ENCODE data around the gene RFNG.

The RFNG gene

DNA sequence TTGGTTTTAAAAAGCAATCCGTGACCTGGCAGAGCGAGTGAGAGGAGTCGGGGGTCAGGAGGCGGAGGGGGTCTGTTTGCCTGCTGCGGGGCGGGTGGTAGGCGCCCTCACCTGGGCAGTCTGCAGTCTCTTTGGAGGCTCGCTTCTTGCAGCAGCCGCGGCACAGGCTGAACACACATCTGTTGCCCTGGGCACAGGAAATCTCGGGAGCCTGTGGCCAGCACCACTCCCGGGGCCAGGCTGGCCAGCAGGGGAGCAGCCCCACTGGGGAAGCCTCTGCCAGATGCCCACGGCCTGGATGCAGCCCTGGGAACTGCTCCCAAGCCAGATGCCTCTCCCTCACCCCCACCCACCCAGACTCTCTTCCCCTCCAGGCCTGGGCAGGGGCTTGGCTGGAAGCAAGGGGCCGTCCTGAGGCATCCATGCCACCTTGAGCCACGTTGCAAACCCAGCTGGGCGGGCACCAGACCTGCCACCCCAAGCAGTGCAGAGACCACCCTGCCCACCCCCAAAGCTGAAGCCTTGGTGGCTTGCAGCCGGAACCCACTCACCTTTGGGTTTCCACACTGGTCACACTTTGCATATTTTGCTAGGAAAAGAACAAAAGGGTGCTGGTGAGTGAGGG is 6.7 kb upstream of the RFNG start:
- DNase-seq (ENCODE audit: low read depth) = no peak

DNA sequence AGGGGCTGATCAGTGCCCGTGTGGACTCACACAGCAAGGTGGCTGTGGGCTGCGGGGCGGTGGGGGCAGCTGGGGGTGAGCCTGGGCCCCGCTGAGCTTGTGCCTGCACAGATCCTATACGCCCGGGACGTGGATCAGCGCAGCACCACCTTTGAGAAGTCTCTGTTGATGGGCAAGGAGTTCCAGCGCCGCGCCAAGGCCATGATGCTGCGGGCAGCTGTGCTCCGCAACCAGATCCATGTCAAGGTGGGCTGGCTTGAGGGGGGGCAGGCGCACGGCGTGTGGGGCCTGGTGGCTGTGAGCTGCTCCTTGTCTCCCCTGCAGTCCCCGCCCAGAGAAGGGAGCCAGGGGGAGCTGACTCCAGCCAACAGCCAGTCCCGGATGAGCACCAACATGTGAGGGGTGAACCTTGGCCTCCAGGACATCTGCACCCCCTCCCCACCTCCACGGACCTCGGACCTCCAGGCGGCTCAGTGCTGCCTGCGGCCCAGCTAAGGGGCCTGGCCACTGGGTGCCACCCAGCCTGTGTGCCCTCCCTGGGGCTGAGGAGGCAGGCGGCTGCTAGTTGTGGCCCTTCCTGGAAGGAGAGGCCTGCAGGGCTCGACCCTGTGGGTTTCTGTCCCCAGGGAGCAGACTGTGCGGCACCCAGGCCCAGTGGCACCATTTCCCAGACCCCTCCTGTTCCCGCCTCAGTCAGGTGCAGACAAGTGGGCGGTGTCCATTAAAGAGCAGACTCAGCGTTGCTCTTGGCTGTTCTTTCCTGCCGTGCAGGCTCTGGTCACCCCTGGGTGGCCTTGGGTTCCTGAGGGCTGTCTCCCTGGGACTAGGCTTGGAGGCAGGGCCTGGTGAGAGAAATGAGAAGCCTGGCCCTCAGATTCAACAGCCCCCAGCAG is 5.4 kb upstream of the RFNG start:
- DNase-seq (ENCODE audit: low read depth) = no peak

DNA sequence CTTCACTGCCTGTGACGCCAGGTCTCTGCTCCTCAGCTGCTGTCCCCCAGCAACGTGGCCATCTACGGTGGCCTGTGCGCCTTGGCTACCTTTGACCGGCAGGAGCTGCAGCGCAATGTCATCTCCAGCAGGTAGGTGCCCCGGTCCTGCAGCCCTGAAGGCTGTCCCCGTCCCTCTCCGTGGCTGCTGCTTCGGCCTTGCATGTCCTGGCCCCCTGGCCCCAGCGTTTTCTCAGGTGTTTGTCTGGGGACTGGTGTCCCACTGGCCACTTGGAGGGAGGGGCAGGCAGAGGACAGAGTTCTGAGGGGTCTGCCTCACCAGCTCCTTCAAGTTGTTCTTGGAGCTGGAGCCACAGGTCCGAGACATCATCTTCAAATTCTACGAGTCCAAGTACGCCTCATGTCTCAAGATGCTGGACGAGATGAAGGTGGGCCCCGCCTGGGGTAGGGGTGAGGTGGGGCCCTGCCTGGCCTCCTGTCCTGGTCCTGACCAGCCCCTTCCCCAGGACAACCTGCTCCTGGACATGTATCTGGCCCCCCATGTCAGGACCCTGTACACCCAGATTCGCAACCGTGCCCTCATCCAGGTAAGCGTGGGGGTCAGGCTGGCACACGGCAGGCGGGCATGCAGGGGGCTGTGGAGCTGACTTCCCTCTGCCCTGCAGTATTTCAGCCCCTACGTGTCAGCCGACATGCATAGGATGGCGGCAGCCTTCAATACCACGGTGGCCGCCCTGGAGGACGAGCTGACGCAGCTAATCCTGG is 4.5 kb upstream of the RFNG start:
- no peak for DNase-seq (ENCODE audit: low read depth)

DNA sequence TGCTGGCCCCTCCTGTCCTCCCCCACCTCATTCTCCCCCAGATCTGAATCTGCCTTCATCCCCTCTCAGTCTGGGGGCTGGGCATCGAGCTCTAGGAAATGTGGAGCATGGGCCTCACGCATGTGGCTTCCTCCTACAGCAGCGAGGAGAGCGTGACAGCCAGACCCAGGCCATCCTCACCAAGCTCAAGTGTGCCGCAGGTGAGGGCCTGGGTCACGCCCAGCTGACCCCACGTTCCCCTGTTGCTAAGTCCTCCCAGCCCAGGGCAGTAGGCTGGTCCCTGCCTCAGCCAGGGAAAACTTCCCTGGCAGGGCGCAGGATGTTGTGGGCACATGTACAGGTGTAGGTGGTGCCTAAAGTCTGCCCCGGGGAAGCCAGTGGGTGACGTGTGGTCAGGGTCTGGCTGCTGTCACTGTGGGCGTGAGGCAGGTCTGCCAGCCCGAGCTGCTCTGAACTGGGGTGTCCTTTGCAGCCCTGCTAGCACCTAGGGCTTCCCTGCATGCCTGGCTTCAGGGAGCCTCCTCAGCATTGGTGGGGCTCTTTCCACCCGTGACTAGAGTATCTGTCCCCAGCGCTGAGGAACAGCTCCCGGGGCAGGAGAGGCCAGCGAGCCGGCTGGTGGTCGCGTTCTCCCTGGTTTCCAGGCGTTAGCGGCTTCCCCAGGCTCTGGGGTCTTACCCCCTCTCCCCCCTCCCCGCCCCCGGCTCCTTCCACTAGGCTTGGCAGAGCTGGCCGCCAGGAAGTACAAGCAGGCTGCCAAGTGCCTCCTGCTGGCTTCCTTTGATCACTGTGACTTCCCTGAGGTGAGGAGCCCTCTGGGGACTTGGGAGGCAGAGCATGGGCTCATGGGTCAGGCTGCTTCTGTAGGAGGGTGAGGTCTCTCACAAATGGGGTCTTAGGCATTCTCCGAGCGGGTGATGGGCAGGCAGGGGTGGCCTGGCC is 3.7 kb upstream of the RFNG start:
- DNase-seq (ENCODE audit: low read depth) = no peak

DNA sequence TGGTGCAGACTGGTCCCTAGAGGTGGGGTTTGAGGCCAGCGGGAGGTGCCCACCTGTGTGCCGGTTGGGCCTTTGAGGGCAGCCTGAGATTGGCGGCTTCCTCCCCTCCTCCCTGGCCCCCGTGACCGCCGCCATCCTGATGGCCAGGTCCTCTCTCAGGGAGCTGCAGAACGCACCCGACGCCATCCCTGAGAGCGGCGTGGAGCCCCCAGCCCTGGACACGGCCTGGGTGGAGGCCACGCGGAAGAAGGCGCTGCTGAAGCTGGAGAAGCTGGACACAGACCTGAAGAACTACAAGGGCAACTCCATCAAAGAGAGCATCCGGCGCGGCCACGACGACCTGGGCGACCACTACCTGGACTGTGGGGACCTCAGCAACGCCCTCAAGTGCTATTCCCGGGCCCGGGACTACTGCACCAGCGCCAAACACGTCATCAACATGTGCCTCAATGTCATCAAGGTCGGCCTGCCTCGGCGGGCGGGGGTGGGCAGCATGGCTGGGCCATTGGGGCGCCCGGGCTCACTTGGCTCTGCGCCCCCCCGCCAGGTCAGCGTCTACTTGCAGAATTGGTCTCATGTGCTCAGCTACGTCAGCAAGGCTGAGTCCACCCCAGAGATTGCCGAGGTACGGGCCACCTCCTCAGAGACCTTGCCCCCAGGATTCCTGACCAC is 2.9 kb upstream of the RFNG start:
- no peak for DNase-seq (ENCODE audit: low read depth)

DNA sequence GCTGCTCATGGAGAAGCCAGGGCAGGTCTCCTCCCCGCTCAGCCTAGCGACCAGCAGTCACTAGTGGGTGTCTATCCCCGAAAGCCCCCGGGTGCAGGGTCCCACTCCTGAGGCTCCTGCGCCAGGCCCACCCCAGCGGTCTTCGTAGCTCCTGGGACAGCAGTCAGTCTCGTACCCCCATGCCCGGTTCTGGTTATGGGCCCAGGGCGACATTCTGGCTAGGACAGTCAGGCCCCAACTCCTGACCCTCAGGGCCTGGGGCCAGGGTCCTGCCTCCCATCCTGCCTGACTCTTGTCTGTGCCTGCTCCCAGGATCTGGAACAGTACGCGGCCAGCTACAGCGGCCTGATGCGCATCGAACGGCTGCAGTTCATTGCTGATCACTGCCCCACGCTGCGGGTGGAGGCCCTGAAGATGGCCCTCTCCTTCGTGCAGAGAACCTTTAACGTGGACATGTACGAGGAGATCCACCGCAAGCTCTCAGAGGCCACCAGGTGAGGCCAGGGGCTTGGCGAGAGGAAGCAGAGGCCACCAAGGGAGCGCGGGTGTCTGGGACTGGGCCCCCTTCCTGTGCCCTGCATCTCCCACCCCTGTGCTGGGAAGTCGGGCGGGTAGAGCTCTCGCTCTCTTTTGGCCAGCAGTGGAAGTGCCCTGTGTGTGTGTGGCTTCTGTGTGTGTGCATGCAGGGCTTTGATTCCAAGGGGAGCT is 2.1 kb upstream of the RFNG start:
- no peak for DNase-seq (ENCODE audit: low read depth)

DNA sequence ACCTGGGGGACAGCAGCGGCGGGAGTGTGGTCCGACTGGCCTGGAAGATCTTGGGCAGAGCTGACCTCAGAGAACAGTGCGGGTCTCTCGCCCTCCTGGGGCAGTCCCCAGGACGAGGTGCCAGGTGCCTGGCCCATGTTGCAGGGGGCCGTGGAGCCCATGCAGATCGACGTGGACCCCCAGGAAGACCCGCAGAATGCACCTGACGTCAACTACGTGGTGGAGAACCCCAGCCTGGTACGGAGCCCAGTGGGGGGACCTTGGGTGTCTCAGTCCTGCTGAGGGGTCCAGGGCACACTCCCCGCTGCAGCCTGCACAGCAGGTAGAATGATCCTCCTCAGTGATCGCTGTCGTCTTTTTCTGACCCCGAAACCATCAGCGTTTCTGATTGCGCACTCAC is 1.5 kb upstream of the RFNG start:
- no peak for DNase-seq (ENCODE audit: low read depth)

DNA sequence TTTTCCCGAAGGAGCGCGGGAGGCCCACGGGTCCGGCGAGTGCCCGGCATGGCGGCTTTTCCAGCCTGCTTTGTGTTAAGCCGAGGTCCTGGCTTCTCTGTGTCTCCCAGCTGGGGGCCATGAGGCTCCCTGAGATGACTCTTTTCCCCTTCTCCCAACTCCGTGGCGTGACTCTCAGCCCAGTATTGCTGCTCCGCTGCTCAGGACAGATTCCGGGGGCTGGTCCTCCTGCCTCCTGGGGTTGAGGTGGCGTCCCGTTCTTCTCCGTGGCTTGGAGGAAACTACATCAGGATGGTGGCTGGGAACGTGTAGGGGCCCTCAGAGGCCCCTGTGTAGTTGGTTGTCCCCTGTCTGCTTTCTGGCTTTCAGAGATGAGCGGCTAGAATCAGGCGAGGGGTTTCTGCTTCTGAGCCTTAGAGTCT is 1.0 kb upstream of the RFNG start:
- DNase-seq (ENCODE audit: low read depth) = no peak

DNA sequence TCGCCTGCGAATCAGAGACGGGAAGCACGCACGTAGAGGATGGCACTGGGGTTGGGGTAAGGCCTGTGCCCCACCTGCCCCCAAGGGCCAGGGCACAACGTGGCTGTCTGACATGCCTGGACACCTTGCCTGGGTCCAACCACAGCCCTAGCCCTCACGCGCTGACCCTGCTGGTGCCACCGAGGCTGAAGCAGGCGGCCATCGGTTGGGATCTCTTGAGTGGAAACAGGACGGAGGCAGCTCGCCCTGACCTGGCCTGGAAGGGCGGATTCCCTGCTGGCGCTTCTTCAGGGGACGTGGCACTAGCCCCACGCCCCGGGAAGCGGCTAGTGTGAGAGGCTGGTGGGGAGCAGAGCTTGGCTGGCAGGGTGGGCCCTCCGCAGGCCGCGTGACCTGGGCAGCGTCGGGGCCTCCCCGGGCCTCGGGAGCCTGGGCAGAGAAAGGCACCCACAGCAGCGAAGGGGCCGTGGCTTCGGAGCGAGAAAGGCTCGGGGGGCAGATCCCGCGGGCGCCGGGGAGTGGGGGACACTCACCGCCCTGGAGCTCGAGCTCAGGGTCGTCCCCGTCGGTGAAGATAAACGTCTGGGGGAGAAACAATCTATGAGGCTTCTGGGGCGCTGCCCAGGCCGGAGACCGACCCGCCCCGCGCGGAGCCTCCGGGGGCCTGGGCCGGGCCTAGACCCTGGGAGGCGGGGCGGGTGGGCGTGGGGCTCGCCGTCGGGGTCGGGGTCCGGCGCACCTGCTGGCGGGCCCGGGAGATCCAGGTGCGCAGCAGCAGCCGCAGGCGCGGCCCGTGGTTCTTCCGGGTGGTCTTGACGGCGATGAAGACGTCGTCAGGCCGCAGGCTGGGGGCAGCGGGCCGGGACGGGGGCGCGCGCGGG is 610 bp downstream of the RFNG start:
- no peak for DNase-seq (ENCODE audit: low read depth)

DNA sequence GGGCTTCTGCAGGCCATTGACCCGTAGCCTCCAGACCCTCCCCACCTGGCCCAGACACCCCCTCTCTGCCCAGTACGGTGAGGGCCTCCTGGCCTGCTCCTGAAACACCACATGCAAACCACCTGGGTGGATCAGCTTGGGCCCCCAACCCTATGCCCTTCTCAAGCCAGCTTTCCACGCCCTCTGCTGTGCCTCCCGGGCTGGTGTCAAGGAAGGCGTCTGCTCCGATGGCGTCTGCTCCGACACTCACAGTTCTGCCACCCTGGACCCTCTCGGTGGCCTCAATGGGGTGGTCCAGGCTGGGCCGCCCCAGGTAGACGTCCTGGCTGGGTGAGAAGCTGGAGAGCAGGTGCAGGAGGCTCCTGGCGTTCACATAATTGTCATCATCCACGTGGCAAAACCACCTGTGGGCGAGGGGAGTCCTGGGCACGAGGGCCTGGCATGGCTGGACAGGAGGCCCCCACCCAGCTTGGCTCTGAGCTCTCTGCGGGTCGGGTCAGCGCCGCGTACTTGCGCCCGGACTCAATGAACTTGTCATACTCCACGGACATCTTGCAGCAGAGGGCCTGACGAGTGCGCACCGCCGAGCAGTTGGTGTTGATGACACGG is 1.4 kb downstream of the RFNG start:
- DNase-seq (ENCODE audit: low read depth) = no peak

DNA sequence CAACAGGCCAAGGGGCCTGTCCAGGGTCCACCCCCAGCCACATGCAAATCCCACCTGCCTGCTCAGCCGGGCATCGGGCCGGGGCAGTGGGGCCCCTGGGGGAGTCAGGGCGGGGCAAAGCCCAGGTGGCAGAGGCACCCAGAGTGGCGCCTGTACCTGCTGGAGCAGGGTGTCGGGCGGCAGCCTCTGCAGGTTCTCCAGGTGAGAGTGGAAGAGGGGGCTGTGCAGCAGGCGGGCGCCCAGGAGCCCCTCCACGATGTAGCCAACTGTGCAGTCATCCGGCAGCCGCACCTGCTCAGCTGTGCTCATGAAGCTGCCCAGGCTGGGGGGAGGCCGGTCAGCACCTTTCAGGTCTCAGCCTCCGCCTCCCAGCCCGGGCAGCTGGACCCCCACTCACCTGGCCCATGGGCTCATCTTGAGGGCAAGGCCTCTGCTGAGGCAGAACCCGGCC is 2.1 kb downstream of the RFNG start:
- DNase-seq (ENCODE audit: low read depth) = no peak

DNA sequence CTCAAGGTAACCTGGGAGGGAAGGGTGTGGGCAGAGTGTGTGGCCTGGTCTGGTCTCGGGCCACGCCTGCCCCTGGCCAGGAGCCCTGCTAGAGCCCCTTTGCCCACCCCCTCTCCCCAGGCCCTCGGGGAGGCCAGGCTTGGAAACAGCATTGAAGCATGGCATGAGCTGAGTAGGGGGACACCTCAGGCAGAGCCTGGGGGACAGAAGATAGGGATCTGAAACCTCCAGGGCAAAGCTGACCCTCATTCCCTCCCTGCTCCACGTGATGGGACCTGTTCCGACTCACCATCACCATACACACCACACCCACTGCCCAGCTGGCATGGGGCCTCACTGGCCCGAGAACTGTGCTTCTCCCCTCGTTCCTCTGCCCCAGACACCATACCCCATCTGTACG is 2.5 kb downstream of the RFNG start:
- no peak for DNase-seq (ENCODE audit: low read depth)

DNA sequence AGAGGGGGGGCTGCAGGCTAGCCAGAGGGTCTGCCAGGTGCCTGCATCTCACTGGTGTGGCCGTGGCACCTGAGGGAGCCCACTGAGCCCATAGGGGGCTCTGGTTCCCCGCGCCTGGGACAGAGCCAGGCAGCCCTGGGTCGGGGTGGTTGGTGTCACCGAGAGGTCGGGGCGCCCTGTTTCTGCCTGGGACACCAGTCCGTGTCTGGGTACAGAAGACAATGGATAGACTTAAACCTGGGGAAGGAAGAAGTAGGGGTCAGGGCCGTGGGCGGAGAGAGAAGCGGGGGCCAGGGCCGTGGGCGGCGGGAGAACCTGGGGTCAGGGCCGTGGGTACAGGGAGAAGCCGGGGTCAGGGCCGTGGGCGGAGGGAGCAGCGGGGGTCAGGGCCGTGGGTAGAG is 3.0 kb downstream of the RFNG start:
- no peak for DNase-seq (ENCODE audit: low read depth)

DNA sequence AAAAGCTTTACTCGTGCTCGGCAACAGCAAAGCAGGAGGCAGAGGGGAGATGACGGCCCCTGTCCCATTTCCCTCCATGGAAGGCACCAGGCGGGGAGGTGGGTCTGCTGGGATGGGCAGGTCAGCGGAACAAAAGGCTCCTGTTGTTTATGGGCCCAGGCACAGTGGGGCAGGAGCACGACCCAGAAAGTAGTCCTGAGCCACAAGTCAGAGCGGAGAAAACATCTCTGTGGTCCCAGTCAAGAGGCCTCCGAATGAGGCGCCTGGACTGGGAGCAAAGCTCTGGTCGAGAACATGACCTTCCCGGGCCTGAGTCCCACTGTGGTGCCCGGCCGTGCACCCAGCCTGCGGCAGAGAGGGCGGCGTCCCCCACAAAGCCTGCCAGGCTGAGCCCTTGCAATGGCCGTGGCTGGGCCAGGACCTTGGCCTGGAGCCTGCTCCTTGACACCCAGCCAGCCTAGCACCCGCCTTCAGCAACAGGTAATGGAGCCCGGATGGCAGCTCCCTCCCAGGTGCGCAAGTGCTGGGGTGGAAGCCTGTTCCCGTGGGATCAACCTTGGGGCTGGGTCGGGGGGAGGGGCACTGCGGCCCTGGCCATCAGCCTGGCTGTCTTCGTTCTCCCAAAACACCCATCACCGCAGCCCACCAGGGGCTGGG is 3.6 kb downstream of the RFNG start:
- DNase-seq (ENCODE audit: low read depth) = no peak

DNA sequence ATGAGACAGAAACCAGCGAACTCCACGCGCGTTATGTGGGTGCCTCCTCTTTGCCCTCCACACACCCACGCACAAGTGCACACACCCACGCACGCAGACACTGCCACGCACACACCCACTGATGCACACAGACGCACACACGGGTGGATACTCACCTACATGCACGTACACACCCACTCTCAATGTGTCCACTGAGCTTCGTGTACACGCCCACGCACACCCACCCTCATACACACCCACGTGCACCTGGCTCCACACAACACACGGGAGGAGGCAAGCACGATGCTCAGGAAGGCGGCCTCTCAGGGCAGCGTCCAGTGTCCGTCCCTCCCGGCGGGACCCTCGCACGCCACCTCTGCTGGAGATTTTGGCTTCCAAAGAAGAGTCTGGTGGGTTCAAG is 4.2 kb downstream of the RFNG start:
- DNase-seq (ENCODE audit: low read depth) = no peak

DNA sequence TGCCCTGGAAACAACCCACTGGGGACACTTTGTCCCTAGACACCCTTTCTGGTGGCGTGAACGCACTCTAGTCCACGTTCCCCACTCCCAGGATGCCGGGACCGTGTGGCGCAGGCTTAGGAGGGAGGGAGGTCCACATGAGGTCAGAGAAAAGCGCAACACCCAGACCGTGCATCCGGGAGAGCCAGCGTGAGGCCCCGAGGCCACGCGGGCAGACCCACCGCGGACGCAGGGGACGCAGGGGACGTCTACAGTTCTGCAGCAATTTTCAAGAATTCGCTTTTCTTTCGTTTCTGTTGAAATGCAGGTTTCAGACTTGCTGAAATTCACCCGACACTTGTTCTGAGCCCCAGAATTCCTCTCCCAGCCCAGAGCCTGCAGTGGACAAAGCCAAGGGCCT is 4.7 kb downstream of the RFNG start:
- no peak for DNase-seq (ENCODE audit: low read depth)

DNA sequence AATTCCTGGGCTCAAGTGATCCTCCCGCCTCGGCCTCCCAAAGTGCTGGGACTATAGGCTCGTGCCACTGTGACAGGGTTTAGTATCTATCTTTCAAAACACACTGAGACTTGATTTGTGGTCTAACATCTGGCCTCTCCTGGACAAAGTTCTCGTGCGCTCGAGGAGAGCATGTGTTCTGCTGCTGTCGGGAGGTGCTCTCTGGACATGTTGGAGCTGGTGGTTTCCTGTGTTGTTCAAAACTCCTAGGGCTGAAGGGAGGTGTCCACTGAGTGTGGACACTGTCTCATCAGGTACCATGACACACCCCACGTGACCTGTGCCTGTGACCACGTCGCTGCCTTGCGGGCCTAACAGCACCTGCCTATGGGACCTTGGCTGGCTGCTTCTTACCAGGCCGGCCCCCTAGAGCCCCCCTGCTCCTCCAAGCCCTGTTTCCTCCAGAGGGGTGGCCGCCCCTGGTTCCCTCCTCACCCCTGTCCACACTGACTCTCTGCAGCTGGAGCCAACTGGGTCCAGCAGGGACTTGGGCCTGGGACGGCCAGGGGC is 5.6 kb downstream of the RFNG start:
- DNase-seq (ENCODE audit: low read depth) = no peak

DNA sequence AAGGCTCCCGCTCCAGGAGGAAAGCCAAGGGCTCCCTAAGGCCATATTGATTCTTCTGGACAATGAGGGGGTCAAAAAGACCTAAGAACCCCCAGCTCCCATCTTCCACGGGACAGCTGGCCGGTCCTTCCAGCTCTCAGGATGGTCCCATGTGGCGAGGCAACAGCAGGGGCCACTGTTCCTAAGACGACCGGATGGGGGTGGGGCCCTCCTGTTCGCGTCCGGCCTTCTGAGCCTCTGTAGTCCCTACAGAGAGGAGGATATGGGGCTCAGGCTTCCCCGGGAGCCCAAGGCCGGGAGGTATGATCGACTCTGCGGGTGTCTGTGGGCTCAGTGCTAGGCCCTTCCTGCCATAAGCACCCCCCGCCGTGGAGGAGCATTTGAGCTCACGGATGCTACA is 8.1 kb downstream of the RFNG start:
- DNase-seq (ENCODE audit: low read depth) = no peak
